ENCODE data around the gene FRZB. TPM values are rescaled to one million over a fixed set of nuclear protein-coding genes. Genes with fewer than 3 reads are reported as not detected.

FRZB gene
- total RNA-seq, 1 experiment from 2014 or later = 0.08 TPM

DNA sequence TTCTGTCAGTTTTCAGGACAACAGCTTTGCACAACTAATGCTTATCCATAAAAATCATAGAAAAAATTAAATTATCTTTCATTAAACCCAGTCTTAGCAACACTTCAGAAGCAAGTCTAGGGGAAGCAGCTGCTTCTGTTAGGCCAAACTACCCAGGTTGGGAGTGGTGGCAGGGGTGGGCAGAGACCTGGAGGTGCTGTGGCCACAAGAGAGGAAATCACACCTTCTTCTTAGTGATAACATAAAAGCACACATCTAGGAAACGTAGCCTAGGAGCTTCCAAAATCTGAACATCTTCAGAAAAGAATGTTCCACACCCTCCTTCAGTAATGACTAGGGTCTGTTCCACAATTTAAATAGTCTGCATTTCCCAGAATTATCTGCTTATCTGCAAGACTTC, 32.3 kb upstream of the FRZB start:
- DNase-seq (ENCODE audit: low read depth, low spot score) (no peak), ATAC-seq (no peak)
- CTCF ChIA-PET = no interaction called here
- Histone ChIP-seq H3K36me3 (ENCODE audit: control insufficient read depth, insufficient read depth, low read length) (no peaks in the 10 kb centered on the region), H3K4me1 (ENCODE audit: control insufficient read depth, insufficient read depth, low read length) (no peaks in the 10 kb centered on the region), H3K9me3 (ENCODE audit: control insufficient read depth, insufficient read depth, low read depth, low read length) (no peaks in the 10 kb centered on the region), H3K27ac (ENCODE audit: low read length) (no peak overlapping the region), H3K27me3 (ENCODE audit: control insufficient read depth, insufficient read depth, low read length) (no peaks in the 10 kb centered on the region), H3K4me3 (ENCODE audit: low read depth in 2 of 2, low read length in 2 of 2) (no peak overlapping the region)
- POLR2A ChIA-PET = no interaction called here
- in situ Hi-C loops (cut with HindIII; ENCODE audit: low pct_unique_long_range_greater_than_20kb, low sequenced_read_pairs) = no loop called here
- BruUV-seq (replicated peaks) = no TSS peak
- TF ChIP-seq REST (IDR thresholded peaks at IDR 0.05; ENCODE audit: insufficient read depth in 1 of 2, low read depth in 2 of 2, low read length in 1 of 2) (no peak), CTCF (IDR thresholded peaks at IDR 0.05) (no peak), POLR2AphosphoS5 (IDR thresholded peaks at IDR 0.05; ENCODE audit: low read depth, low read length) (no peak), TCF7L2 (IDR thresholded peaks at IDR 0.05; ENCODE audit: low read depth, low read length) (no peak), SIN3A (IDR thresholded peaks at IDR 0.05; ENCODE audit: borderline replicate concordance, insufficient read depth, low read depth, low read length) (no peak)
- intact Hi-C loops (cut with micrococcal nuclease; ENCODE audit: unreplicated experiment) = no loop called here

- no peaks in the 10 kb centered on the region for H3K27me3 ChIP-seq (ENCODE audit: control insufficient read depth, insufficient read depth, low read length)
- H3K27ac ChIP-seq (ENCODE audit: low read length) = no peak overlapping the region
- H3K4me3 ChIP-seq (ENCODE audit: low read depth in 2 of 2, low read length in 2 of 2) = no peak overlapping the region
- TF ChIP-seq CTCF (IDR thresholded peaks at IDR 0.05) = no peak
- no peak for TF ChIP-seq SIN3A (IDR thresholded peaks at IDR 0.05; ENCODE audit: borderline replicate concordance, insufficient read depth, low read depth, low read length)
- CTCF ChIA-PET = no interaction called here
- DNase-seq (ENCODE audit: low read depth, low spot score) = no peak
- no peaks in the 10 kb centered on the region for H3K36me3 ChIP-seq (ENCODE audit: control insufficient read depth, insufficient read depth, low read length)
- H3K9me3 ChIP-seq (ENCODE audit: control insufficient read depth, insufficient read depth, low read depth, low read length) = no peaks in the 10 kb centered on the region
- no peak for ATAC-seq
- POLR2A ChIA-PET = no interaction called here
- in situ Hi-C loops (cut with HindIII; ENCODE audit: low pct_unique_long_range_greater_than_20kb, low sequenced_read_pairs) = no loop called here
- intact Hi-C loops (cut with micrococcal nuclease; ENCODE audit: unreplicated experiment) = no loop called here
- BruUV-seq (replicated peaks) = no TSS peak
- H3K4me1 ChIP-seq (ENCODE audit: control insufficient read depth, insufficient read depth, low read length) = no peaks in the 10 kb centered on the region
Observed at GRCh38 chr2:182897137-182897536, 30.7 kb upstream of the FRZB start.

- H3K9me3 ChIP-seq (ENCODE audit: control insufficient read depth, insufficient read depth, low read depth, low read length) = no peaks in the 10 kb centered on the region
- no peak overlapping the region for H3K27ac ChIP-seq (ENCODE audit: low read length)
- ChIA-PET POLR2A (no interaction called here), CTCF (no interaction called here)
- ATAC-seq (no peak), DNase-seq (ENCODE audit: low read depth, low spot score) (no peak)
- in situ Hi-C loops (cut with HindIII; ENCODE audit: low pct_unique_long_range_greater_than_20kb, low sequenced_read_pairs) = no loop called here
- H3K4me3 ChIP-seq (ENCODE audit: low read depth in 2 of 2, low read length in 2 of 2) = no peak overlapping the region
- H3K36me3 ChIP-seq (ENCODE audit: control insufficient read depth, insufficient read depth, low read length) = no peaks in the 10 kb centered on the region
- no peaks in the 10 kb centered on the region for H3K4me1 ChIP-seq (ENCODE audit: control insufficient read depth, insufficient read depth, low read length)
- H3K27me3 ChIP-seq (ENCODE audit: control insufficient read depth, insufficient read depth, low read length) = no peaks in the 10 kb centered on the region
- intact Hi-C loops (cut with micrococcal nuclease; ENCODE audit: unreplicated experiment) = no loop called here
- TF ChIP-seq TCF7L2 (IDR thresholded peaks at IDR 0.05; ENCODE audit: low read depth, low read length) = no peak
- TF ChIP-seq REST (IDR thresholded peaks at IDR 0.05; ENCODE audit: insufficient read depth in 1 of 2, low read depth in 2 of 2, low read length in 1 of 2) = no peak
- no peak for TF ChIP-seq CTCF (IDR thresholded peaks at IDR 0.05)
- BruUV-seq (replicated peaks) = no TSS peak
Observed at GRCh38 chr2:182895798-182896197, 29.4 kb upstream of the FRZB start.

Data from Panc1 (cell line).